HG03196 (cell line): Measurements from ENCODE around the gene BCO1.

Experiments
- ATAC-seq: cut with Tn5 transposase; IDR thresholded peaks from one replicate; pipeline ENCODE4 v1.9.1; 2021; ENCODE audit not compliant: unreplicated experiment

The BCO1 gene

DNA sequence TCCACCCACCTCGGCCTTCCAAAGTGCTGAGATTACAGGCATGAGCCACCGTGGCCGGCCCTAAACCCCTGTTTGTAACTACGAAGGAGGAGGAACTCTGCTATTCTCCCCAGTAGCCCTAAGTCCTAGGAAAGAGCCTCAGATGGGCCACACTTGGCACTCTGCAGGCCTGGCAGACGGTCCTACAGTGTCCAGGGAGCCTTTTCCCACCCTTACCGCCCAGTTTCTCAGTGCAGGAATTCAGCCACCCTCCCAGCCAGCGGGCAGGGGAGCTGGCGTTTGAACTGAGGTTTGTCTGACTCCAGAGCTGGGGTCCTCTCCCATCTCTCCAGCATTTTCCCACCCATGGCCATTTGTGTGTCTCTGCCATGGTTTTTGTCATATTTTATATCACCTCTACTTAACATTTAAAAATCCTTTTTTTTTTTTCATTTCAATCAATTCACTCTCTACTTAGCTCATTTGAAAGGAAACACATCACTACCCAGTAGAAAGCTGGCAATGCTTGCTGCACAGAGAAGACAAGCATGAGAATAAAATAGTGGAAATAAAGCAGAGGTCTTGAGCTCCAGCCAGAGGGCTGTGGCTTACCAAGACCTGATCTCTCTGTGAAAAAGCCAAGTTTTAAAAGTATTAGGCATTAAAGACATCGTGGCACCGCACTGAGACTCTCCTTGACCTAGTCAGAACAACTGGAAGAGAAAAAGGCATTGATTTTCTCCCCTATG, 34.9 kb downstream of the BCO1 start:
- no peak for ATAC-seq

DNA sequence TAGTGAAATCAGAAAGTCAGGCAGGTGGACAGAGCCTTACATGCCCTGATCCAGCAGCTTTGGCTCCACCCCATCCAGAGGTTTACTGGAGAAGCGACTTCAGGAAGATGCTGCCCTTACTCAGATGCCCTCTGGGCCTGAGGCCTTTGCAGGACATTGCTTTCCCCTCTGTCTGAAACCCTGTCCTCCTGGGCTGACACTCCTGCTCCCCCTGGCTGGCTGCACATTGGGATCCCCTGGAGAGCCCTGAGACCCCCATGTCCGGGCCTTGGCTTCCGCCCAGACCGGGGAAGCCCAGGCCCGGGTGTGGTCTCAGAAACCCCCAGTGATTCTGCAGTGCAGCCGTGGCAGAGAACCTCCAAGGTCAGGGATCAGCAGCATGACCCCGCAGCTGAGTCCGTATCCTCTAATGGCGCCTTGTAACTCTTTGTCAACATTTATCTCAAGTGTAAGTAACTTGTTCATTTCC, 36.6 kb downstream of the BCO1 start:
- ATAC-seq = no peak

DNA sequence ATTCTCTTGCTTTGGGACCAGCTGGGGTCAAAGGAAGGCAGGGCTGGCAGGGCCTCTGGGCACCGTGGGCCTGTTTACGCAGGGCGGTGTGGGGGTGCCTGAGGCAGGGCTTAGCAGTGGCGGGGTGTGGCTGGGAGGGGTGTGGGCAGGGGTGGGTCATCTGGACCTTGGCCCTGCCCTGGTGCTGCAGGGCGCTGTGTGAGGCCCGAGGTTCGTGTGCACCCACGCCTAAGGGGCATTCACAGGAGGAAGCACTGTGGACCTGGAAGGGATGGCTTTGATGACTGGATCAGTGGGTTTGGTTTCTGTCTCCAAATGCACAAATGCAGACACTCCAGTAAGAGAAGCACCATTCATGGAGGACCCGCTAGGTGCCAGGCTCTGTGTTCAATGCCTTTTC, 37.3 kb downstream of the BCO1 start:
- ATAC-seq = no peak

DNA sequence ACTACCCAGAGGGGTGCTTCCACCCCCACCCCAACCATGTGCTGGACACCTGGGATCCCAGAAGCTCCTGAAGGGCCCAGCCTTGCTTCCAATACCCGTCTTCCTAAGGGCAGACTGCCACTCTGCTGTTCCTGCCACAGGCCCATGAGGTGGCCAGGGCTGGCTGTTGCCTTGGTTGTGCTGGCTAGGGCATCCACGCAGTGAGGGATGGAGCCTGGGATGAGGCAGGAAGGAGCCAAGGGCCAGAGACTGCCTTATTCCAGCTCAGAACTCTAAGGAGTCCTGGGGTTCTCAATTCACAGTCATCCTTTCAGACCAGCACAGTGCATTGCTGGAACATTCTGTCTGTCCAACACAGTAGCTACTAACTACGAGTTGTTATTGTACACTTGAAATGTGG, 37.8 kb downstream of the BCO1 start:
- no peak for ATAC-seq

DNA sequence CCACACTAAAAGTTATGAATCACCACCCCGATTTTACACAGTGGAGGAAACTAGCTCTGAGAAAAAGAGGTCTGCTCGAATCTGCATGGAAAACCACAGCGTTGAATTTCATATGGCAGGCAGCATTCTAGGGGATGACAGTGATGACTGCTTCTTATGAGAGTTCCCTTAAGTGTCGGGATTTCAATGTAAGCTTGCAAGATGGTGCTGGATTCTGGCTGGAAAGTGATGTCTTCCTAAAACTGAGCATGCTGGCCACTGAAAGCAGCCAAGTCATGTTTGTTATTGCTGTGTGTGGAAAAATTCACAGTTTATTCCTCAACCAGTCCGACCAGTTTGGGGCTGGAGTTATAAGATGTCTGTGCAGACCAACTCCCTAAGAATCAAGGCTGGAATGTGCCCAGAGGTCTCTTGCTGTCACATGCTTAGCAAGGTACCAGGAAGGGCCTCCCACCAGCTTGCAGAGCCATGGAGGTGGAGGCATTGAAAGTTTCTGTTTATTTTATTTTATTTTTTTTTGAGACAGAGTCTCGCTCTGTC, 39.1 kb downstream of the BCO1 start:
- no peak for ATAC-seq

DNA sequence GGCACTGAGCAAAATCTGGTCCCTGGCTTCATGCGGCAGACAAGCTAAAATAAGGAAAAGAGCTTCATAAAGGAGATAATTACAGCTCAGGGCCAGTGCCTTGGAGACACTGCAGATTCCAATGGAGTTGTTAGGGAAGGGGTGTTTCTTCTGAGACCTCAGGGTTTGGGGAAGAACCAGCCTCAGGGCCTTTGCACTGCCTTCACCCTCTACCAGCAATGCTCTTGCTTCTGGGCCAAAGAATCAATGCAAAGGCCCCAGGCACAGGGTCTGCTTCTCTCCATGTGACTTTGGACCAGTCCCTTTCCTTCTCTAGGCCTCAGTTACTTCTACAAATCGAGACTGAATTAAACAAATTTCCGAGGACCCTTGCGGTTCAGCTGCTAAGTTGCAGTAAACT, 40.0 kb downstream of the BCO1 start:
- no peak for ATAC-seq

DNA sequence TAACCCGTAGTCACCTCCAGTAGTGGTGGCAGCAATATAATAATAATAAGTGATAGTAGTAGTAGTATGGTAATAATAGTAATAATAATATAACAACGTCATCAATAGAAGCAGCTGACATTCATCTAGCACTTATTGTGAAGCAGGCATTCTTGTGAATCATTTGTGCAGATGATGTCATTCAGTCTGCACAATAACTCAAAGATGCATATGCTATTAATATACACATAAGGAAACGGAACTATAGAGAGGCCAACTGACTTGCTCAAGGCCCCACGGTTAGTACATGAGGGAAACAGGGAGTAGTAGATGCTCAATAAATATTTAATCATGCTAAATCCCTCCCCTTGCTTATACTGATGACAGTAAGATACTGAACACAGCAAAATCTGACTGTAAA, 40.9 kb downstream of the BCO1 start:
- ATAC-seq = no peak

DNA sequence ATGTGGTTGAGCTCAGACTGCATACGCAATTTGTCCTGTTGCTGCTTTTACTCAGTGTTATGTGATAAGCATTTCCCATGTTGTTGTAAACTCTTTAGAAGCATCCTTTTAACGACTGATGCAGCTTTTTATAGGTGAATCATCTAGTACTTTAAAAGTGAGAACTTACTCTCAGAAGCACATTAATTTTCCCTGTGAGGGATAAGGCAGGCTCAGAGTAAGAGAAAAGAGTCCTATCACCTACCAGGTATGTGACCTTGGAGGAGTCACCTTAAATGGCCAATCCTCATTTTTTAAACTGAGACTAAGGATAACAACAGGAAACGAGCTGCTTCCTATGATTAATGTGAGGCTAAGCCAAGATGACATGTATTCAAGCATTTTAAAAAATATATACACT, 41.9 kb downstream of the BCO1 start:
- no peak for ATAC-seq

DNA sequence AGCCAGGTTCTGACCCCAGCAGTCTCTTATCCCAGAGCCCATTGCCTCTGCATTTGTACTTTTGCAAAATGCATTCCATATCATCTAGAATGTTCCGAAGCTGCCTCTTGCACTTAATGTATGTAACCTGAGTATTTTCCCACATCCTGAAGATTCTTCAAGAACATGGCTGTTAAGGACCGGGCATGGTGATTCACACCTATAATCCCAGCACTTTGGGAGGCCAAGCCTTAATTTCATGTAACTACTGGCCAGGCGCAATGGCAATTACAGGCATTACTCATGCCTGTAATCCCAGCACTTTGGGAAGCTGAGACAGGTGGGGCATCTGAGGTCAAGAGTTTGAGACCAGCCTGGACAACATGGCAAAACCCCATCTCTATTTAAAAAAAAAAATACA, 44.6 kb downstream of the BCO1 start:
- no peak for ATAC-seq

DNA sequence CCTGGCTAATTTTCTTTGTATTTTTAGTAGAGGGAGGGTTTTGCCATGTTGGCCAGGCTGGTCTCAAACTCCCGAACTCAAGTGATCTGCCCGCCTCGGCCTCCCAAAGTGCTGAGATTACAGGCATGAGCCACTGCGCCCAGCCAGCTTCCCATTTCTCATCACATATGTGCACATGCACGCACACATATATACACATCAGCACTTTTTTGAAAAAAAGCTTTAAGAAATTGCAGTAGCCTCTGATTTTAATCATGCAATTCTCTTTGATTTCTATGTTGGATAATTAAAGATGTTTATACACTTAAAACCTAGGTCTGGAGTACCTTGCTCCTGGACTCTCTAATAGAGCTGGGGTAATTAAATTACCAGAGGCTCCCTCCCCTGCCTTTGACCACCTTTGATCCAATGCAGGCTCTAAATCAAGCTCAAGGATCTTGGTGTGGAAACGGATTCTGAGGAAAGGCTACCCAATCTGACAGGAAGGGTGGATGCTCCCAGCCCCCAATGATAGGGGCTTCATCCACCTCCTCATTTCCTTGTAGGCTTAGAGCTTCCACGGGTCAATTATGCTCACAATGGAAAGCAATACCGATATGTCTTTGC, 46.6 kb downstream of the BCO1 start:
- no peak for ATAC-seq

DNA sequence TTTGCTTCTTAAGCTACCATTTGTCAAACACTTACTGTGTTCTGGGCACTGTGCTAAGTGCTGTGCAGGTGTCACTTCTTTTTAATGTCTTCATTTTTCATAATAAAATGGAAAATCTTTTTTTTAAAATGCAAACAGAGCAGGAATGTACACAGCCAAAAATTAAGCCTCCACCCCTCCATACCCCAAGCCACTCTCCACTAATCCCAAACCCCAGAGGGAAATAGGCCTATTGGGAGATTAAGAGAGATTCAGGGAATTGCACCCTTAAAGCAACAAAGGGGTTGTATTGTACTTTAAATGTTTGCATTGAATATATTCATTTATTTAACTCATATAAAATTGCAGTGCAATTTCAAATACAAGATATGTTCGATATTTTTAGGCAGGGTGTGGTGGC, 47.7 kb downstream of the BCO1 start:
- no peak for ATAC-seq

DNA sequence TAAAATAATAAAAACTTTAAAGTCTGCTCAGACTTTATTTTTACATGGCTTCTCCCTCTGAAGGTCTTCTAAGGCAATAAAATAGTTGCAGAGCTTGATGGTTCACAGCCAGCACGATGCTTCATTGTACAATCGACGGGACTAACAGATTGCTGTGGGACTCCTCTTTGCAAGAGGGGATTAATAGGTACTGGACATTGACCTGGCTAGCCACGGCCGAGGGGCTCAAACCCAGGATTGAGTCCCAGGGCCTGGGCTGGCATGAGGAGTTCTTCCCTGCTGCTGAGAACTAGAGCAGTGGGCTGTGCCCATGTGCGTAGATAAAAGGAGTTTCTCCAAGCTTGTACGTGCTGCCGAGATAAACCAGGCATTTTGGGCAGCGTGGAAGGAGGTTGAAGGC, 52.6 kb downstream of the BCO1 start:
- ATAC-seq = no peak

DNA sequence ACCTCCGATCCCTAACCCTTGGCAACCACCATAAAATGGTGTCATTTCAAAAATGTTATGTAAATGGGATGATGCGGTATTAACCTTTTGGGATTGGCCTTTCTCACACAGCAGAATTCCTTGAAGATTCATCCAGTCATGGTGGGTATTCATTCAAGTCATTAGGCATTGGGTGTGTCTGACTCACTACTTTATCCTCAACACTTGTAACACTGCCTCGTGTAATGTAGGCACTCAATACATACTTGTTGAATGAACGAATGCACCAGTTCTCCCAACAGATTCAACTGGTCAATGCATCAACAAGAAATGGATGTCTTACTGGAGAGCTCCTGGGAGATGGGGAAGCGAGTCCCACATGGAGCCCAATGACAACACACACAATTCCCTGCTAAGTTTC, 54.4 kb downstream of the BCO1 start:
- ATAC-seq = no peak

DNA sequence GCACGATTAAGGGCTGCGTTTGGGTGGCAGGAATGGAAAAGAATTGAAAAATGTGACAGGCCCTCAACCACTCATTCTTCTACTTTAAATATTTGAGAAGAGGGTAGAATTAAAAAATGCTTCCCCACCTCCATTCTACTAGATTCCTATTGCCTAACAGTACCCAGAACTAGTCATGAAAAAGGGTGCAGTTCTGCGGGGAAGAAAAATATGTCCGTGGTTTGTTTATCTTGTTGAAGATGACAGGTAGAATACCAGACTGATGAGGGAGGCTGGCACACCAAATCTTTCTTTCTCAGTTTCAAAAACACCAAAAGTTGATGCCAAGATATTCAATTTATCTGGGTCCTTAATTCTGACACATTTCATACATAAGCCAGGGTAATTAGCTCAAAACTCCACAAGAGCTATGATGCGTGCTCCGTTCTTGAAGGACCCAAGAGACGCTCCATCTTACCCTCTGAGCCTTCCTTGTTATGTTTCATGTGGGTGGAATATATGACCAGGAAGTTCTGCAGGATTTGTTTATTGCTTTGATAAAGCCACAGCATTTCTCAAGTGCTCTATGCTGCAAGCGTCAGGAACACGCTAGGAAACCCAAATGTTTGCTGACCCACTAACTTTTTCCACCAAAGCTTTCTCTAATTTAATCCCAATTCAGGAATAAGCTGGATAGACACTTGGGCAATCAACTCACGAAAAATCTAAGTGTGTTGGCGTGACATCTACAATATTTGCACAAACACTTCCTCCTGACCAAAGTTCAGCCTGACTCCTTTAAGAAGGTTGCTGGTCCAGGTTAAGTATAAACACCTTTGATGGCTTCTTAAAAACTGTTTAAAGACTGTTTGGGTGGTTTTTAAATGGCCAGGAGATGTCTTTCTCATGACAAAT, 55.7 kb downstream of the BCO1 start:
- ATAC-seq = no peak

DNA sequence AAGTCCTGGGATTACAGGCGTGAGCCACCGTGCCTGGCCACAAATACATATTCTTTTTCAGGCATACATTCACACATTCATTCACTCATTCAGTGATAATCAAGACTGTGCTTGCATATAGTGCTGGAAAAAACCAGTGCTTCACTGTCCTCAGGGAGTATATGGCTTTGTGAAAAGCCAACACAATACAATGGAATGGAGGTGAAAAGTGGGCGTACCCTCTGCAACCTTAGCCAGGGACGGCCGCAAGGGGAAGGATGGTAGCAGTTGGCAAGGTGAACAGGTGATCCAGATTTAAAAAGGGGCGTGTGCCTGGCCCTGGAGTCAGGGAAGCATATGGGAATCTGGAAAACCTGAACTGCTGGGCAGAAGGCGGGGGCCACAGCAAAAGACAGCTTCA, 58.1 kb downstream of the BCO1 start:
- no peak for ATAC-seq

DNA sequence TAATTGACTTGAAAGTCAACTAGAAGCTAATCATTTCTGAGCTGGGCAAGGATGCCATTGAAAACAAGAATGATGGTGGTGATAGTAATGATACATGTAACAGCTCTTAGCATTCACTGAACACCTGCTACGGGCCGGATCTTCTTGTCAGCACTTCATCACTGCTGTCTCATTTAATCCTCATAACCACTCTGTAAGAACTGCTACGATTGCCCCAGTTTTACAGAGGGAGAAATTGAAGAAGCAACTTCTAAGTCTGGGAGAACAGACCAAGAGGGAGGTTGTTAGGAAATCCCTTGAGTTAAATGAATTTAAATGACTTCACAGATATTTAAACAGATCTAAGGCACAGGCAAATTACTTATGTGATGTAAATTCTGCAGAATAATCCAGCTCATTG, 69.3 kb downstream of the BCO1 start:
- ATAC-seq = no peak

DNA sequence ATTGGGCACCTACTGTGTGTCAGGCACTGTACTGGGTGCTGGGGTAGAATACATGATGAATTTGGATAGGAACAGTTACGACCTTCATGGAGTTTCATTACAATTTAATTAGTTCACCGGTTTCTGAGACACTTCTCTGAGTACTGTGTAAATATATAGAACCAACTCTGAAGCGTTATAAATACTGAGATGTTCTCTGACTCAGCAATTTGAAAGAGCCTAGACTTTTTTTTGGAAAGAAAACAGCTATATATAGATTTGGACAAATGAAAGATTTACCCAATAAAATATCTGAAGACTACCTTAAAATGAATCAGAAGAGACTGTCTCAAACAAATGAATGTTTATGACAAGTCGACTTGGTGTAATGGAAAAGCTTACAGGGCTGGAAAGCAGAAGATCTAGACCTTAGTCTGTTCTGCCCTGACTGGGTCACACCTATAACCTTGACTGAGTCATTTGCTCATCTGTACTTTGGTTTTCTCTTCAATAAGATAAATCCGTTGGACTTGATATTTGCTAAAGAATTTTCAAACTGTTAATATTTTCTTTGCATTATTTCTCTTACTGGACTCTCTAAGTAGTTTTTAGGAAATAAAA, 71.7 kb downstream of the BCO1 start:
- no peak for ATAC-seq

DNA sequence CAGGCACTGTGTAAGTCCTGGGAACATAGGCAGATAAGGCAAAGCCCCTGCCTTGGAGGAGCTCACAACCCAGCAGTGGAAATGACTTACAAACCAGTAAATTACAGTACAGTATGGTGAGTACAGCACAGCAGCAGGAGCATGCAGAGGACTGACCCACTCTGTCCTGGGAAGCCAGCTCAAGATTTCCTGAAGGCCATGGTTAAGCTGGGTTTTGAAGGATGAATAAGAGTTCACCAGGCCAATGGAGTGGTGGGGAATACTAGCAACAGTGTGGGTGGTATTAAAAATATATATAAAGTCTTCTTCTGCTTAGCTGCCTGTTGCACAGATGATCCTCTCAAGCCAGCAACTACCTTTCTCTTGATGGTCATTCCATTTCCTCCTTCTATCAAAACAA, 73.3 kb downstream of the BCO1 start:
- no peak for ATAC-seq

DNA sequence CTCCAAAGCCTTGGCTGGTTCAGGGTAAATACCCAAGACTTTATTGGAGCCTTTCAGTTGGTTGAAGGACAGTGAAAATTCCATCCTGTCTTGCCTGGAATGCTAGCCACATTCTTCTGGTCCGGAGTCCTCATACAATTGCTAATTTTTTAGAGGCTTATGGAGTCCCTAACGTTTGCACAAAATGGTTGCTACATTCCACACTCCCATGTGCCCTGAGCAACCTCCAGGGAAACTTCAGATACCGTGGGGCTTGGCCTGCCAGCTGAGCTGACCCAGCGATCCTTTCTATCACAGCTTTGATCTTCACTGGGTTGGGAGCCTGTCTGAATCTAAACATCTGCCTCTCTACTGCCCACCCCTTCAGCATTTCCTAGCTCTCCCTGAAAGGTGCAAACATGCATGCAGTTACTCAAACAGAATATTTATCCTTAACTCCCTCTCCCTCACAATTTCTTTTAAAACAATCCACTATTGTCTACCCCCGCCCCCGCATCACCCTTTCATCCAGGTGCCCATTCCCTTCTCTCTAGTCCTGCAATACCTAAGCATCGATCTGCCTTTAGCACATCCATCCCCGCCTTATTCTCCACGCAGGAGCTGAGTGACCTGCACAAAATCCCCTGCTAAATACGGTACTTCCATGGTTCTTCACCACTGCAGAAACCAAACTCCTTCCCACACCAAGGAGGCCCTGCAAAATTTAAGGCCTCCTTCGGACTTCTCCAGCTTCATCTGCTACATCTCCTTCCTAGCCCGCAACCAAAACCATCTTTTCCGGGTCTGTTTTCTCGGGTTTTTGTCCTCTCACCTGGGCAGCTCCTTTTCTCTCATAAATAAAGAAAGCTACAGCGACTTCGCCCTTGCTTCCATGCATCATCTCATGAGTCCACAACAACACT, 75.5 kb downstream of the BCO1 start:
- no peak for ATAC-seq

DNA sequence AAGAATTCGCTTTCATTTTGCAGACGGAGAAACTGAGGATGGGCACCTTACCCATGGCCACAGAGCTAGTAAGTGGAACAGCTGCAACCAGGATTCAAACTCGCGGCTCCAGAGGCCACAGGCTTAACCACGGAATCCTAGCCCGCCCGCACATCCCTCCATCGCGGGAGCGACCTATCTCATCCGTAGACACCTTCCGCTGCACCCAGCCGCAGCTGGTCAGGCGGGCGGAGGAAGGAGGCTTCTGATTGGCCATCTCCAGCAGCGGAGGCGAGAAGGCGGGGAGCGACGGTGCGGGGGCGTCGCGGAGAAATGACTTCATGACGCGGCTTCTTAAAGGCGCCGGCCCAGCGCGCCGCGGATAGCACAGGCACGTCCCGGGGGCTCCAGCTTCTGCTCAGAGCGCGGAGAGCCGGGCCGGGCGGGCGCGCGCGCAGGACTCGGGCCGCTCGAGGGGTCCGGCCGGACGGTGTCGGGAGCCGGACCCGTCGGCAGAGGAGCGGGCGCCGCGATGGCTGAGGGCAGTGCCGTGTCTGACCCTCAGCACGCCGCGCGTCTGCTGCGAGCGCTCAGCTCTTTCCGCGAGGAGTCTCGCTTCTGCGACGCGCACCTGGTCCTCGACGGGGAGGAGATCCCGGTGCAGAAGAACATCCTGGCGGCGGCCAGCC, 76.2 kb downstream of the BCO1 start, which contains the start of gene GAN:
TSS of gene GAN (plus strand) at position 360 of the 668 bp plus-strand sequence. CDS start at position 512, 152 bp downstream.
- ATAC-seq = peak; percentile 96
